GM21528 (cell line): ENCODE measurements around the gene WWOX.

Experiments used
- ATAC-seq: cut with Tn5 transposase; IDR thresholded peaks from one replicate; pipeline ENCODE4 v1.9.1; 2021; ENCODE audit warnings: mild to moderate bottlenecking, moderate library complexity; ENCODE audit not compliant: unreplicated experiment, low FRiP score

The WWOX gene

DNA sequence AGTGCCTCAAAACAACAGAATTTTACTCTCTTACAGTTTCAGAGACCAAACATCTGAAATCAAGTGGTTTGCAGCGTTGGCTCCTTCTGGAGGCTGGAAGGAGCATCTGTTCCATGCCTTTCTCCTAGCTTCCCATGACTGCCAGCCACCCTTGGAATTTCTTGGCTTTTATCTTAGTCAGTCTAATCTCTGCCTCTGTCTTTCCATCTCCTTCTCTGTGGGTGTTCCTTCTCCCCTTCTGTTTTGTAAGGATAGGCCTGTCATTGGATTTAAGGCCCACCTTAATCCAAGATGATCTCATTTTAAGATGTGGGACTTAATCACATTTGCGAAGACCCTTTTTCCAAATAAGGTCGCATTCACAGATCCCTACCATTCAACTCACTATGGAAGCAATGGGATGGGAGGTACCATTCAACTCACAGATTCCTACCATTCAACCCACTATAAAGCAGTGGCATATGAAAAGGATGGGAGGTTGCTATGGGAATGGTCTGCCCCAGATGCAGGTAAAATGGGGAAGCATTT is 321.8 kb downstream of the WWOX start:
- no peak for ATAC-seq

- no peak for ATAC-seq
These were observed 325.8 kb downstream of the WWOX start for GRCh38 chr16:78425281-78425680.

DNA sequence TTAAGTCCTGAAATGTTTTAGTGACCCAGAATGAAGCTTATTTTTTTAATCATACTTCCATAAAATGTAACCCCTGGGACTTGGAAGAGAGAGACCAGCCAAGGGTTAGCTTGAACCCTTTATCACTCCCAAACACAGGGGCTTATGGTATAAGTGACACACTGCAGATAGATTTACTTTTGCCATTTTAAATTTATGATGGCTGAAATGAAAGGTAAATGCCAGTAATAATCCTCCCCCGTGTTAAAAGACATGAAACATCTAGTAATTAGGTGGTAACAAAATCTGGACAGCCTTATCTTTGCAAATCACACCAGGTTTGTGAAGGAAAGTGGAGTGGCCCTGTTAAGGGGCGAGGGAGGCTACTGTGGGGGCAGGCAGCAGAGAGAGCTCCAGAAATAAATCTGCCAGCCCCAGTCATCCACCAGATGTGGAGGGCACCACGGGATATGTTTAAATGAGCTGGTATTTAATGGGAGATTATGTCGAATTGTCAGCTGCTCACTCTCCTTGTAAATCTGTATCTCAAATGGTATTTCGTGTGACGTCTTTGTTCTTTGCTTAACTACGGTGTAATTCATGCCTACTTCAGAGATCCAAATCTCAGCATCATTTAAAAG is 326.5 kb downstream of the WWOX start:
- ATAC-seq: no peak

- no peak for ATAC-seq
These were observed 328.7 kb downstream of the WWOX start for GRCh38 chr16:78428193-78428592.

DNA sequence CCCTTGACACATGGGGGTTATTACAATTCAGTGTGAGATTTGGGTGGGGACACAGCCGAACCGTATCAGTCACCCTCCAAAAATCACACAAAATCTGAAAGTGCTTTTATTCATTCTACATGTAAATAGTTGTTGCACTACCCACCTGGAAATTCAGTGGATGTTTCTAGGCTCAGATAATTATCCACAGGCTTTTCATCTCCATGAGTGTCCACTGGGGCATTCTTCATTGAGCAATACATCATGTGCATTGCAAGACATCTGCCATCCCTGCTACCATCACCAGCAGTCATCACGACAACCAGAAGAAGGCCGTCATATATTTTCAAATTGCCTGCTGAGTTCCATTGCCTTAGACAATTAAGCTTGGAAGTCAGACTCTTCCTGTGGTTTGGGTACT is 330.8 kb downstream of the WWOX start:
- no peak for ATAC-seq

DNA sequence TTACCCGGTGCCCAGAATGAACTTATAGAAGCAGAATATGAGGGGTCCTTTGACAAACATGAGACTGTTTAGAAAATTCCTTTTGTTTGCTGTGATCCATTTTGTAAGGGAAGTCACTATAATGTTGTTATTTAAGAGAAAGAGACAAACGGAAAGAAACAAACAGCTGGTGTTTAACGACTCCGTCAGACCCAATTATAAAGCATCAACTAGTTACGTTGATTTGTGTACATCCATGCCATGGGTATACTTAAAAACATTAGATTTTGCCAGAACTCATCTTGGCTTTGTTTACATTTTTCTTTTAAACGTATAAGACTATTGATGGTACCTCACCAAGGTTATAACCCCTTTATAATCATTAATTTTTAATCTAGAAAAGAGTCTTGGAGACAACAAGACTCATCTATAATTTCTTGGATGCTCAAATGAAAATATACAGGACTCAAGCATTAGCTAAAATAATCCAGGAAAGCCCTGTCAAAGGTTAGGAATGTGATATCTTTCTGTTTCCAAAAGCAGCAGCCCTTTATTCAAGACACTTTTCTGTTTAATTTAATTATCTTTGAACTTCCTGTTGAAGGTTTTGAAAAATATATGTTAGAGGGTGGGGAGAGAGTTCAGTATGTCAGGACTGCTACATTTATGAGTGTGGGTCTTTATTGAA is 331.7 kb downstream of the WWOX start:
- no peak for ATAC-seq

GRCh38 chr16:78431701-78432100 is 332.2 kb downstream of the WWOX start:
- no peak for ATAC-seq

DNA sequence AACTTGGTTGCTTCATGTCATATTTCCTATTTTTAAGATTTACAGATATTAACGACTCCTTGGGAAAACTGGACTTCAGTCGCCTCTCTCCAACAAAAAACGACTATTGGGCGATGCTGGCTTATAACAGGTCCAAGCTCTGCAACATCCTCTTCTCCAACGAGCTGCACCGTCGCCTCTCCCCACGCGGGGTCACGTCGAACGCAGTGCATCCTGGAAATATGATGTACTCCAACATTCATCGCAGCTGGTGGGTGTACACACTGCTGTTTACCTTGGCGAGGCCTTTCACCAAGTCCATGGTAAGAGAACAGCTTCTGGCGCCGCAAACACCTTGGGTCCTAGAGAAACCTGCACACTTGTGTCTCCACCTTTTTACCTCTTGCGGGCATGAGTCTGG is 333.0 kb downstream of the WWOX start:
- ATAC-seq: no peak

- no peak for ATAC-seq
These were observed 333.7 kb downstream of the WWOX start for GRCh38 chr16:78433116-78433515.

GRCh38 chr16:78434401-78434800 is 334.9 kb downstream of the WWOX start:
- no peak for ATAC-seq

DNA sequence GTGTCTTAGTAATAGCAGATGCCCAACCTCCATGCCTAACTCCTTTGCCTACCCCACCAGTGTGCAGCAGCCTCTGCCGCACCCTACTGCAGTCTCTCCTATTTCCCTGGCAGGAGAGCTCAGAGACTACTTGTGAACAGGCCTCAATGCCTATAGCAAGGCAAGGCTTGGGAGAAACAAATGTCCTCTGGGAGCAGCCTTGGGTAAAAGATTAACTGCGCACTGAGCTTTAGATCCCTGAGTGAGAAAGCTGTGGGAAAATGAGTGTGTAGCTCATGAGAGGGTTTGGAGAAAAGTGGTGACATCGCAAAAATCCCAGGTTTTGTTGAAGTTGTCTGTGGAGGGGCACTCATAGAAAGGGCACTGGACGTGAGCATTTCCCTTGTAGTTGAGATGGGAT is 335.8 kb downstream of the WWOX start:
- no peak for ATAC-seq

GRCh38 chr16:78436023-78436422 is 336.6 kb downstream of the WWOX start:
- no peak for ATAC-seq

- ATAC-seq: no peak
These were observed 337.4 kb downstream of the WWOX start for GRCh38 chr16:78436846-78437245.

- ATAC-seq: no peak
These were observed 338.0 kb downstream of the WWOX start for GRCh38 chr16:78437352-78437968.

- no peak for ATAC-seq
These were observed 338.8 kb downstream of the WWOX start for GRCh38 chr16:78438219-78438618.

DNA sequence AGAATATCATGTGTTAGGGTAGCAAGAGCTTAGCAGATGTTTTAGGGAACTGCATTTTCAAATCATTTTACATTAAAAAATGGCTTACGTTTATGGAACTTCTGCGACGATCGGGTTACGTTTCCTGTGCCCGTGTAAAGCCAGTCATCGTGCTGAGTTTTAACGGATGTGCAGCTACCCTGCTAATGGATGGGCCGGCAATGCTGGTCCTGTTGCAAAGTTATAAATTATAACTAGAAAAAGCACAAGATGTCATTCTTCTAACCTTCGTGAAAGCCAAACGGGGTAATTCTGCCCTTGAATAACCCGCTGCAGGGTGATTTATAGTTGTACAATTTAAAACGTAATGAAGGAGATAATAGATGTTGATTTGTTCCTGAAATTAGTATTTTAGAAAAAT is 339.2 kb downstream of the WWOX start:
- no peak for ATAC-seq

DNA sequence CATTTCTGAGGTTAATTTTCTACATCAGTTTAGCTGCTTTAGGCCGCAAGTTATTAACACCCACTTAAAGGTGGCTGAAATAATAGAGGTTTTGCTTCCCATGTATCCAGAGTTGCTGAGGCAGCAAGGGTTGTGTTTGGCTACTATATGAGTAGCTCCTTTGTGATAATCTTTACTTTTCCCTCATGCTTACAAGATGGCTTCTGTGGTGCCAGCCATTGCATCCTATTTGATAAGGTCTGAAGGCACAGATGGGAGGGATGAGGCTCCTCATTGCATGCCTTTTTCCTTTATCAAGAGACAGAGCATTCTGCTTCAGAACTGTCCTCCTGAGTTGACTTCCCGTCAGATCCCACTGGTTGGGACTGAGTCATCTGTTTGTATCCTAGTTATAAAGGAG is 340.2 kb downstream of the WWOX start:
- ATAC-seq: no peak

DNA sequence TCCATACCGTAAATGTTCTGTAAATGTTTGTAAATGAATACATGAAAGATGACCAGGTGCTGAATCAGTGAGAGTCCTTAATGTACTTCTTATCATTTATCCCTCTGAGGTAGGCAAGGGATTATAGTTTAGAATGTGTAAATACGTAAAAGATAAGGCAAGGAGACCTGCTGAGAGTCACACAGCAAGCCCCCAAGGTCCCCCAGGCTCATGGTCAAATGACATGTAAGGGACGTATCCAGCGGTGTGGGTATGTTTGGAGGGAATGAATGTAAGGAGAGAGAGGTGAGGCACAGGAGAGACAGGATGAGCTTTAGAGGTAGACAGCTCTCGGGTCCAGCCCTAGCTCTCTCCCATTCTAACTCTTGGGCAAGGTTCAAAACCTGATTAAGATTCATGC is 341.8 kb downstream of the WWOX start:
- no peak for ATAC-seq

DNA sequence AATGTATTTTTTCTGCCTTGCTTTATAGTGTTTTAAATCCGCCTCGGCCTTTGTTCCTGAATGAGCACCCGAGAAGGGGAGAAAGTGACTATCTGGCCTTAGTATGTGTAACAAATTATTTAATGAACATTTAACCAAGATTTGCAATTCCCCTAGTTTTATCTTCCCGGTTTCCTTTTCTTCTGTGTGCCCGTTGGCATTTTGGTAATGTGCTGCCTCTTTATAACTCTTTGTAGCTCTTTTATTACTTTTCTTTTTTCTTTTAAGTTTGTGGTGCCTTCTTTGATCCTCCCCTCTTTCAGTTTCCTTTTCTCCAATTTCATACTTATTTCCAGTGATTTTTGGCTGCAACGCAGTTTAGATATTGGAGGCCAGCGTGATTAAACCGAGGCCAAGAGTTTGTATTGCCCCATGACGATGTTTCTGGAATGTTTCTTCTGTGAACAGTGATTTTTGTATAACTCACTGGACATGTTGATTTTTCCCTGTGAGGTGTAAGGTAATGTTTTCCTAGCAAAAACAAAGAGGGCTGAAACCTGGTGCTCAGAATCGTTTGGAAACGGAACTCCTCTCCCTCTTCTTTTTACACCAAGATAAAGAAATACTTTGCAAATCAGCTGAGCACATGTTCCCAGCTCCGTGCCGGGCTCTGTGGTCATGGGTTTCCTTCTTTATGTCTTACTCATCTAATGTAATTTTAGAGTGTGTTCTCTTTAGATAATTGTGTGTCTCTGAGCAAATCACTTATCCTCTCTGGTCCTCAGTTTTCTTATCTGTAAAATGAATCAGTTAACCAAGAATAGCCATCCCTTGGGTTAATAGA is 344.3 kb downstream of the WWOX start:
- ATAC-seq: no peak

DNA sequence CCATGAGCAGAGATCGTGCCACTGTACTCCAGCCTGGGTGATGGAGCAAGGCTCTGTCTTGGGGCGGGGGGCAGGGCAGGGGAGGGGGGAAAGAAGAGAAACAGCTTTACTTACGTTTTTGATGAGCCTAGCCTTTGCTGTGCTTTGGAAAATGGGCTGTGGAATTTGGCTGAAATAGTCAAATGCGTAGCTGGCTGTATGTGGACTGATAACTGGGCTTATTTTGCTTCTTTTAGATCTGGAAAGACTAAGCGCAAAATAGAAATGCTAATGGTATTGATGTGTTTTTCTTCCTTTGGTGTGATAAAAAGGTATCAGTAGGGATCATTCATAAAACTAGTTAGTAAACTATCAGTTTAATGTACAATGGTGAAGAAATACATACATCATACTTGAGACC is 346.4 kb downstream of the WWOX start:
- ATAC-seq: no peak

GRCh38 chr16:78446486-78446885 is 347.0 kb downstream of the WWOX start:
- ATAC-seq: no peak
